Measurements from ENCODE around the gene USH2A.

Gene USH2A

GRCh38 chr1:215590779-215591491, 832.3 kb downstream of the USH2A start:
- no peak for DNase-seq (ENCODE audit: low spot score)

GRCh38 chr1:215589650-215590435, 833.4 kb downstream of the USH2A start:
- no peak for DNase-seq (ENCODE audit: low spot score)

- no peak for DNase-seq (ENCODE audit: low spot score)
These were observed 838.9 kb downstream of the USH2A start for GRCh38 chr1:215584389-215584788.

- DNase-seq (ENCODE audit: low spot score): no peak
These were observed 840.0 kb downstream of the USH2A start for GRCh38 chr1:215583185-215583749.

GRCh38 chr1:215581896-215582295, 841.4 kb downstream of the USH2A start:
- no peak for DNase-seq (ENCODE audit: low spot score)

All from putamen (tissue), 1 donor.